ENCODE data around the gene STUM. TPM values are rescaled to one million over a fixed set of nuclear protein-coding genes. Genes with fewer than 3 reads are reported as not detected.
"Not testable (repeated sequence)": the region's sequence is repeated elsewhere in the genome, so short reads cannot be mapped to it uniquely, and the experiment has no call there.

STUM gene, protein sequence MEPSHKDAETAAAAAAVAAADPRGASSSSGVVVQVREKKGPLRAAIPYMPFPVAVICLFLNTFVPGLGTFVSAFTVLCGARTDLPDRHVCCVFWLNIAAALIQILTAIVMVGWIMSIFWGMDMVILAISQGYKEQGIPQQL
- total RNA-seq: 1 to 10 TPM; 1.4 to 4.1 (median 3.3) TPM

DNA sequence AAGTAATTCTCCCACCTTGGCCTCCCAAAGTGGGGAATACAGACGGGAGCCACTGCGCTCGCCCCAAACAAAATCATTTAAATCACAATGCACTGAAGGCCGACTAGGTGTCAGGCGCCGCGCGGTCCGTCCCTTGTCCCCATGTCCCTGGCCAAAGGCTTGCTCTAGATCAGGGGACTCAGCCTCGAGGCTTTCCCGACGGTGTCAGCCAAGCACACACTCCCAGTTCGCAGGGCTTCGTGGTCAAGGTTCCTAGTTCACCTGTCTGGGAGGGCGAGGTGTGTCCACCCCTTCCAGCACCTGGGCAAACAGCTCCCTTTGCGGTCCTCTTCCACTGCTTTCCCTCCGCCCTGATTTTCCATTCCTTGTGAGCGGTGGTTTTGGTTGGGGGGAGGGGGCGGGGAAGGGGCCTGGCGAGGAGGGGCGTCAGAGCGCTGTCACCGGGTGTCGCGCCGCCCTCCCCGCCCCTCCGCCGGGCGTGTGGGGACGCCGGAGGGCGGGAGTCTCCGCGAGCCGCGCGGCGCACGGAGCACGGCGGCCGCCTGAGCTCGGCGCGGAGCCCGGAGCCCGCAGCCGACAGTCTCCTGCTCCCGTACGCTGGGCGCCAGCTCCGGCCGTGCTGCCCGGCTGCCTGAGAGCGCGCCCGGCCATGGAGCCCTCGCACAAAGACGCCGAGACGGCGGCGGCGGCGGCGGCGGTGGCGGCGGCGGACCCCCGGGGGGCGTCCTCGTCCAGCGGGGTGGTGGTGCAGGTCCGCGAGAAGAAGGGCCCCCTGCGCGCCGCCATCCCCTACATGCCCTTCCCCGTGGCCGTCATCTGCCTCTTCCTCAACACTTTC, at the start of gene STUM:
TSS of gene STUM (plus strand) at position 509 of the 838 bp plus-strand sequence. CDS start at position 650, 141 bp downstream.
- intact Hi-C loops (cut with DNase I; ENCODE audit: low total_unique reads): loop anchor here (2.0 to 5.0 kb wide), 2 partner anchors 18 to 279 kb away; no protein-coding TSS in a partner anchor
- peak within 1 kb of the TSS; percentile 43 to 65 (median 54) for H3K4me3 ChIP-seq
- TF ChIP-seq, protein P1, sequence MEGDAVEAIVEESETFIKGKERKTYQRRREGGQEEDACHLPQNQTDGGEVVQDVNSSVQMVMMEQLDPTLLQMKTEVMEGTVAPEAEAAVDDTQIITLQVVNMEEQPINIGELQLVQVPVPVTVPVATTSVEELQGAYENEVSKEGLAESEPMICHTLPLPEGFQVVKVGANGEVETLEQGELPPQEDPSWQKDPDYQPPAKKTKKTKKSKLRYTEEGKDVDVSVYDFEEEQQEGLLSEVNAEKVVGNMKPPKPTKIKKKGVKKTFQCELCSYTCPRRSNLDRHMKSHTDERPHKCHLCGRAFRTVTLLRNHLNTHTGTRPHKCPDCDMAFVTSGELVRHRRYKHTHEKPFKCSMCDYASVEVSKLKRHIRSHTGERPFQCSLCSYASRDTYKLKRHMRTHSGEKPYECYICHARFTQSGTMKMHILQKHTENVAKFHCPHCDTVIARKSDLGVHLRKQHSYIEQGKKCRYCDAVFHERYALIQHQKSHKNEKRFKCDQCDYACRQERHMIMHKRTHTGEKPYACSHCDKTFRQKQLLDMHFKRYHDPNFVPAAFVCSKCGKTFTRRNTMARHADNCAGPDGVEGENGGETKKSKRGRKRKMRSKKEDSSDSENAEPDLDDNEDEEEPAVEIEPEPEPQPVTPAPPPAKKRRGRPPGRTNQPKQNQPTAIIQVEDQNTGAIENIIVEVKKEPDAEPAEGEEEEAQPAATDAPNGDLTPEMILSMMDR (IDR thresholded peaks at IDR 0.05): no peak
- TF ChIP-seq POLR2A (IDR thresholded peaks at IDR 0.05): no peak
- no peak for TF ChIP-seq POLR2AphosphoS5 (IDR thresholded peaks at IDR 0.05)
- no peak for TF ChIP-seq EP300 (IDR thresholded peaks at IDR 0.05; ENCODE audit: low read depth)
- H3K27me3 ChIP-seq: peaks cover 28% of the 10 kb centered on the region
- no peaks in the 10 kb centered on the region for H3K9me3 ChIP-seq
- peak within 1 kb of the TSS; percentile 72 to 81 (median 74) for H3K27ac ChIP-seq
- WGBS, 2 donors (ENCODE audit: low coverage in 1 of 2): 1 to 4% methylated on average over 16 to 35 of the region's 82 CpGs
- peak; percentile 29 for DNase-seq
- peaks cover 8 to 46% (median 40%) of the 10 kb centered on the region in 4 donors for H3K4me1 ChIP-seq
- H3K36me3 ChIP-seq: no peaks in the 10 kb centered on the region
- in situ Hi-C loops (cut with MboI; ENCODE audit: low pct_ligation_motif_present in 1 of 4, low pct_unique_long_range_greater_than_20kb in 1 of 4, low sequenced_read_pairs in 3 of 4): no loop called here

DNA sequence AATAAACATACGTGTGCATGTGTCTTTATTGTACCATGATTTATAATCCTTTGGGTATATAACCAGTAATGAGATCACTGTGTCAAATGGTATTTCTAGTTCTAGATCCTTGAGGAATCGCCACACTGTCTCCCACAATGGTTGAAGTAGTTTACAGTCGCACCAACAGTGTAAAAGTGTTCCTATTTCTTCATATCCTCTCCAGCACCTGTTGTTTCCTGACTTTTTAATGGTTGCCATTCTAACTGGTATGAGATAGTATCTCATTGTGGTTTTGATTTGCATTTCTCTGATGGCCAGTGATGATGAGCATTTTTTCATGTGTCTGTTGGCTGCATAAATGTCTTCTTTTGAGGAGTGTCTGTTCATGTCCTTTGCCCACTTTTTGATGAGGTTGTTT, 48.9 kb upstream of the STUM start:
- H3K27ac ChIP-seq; in situ Hi-C loops (cut with MboI; ENCODE audit: low pct_ligation_motif_present in 1 of 4, low pct_unique_long_range_greater_than_20kb in 1 of 4, low sequenced_read_pairs in 3 of 4); intact Hi-C loops (cut with DNase I; ENCODE audit: low total_unique reads); H3K27me3 ChIP-seq; H3K4me3 ChIP-seq; H3K4me1 ChIP-seq; H3K9me3 ChIP-seq; H3K36me3 ChIP-seq; DNase-seq: not testable (repeated sequence)
- 69 to 79% methylated on average over 3 of the region's 3 CpGs for WGBS, 2 donors (ENCODE audit: low coverage in 1 of 2)

DNA sequence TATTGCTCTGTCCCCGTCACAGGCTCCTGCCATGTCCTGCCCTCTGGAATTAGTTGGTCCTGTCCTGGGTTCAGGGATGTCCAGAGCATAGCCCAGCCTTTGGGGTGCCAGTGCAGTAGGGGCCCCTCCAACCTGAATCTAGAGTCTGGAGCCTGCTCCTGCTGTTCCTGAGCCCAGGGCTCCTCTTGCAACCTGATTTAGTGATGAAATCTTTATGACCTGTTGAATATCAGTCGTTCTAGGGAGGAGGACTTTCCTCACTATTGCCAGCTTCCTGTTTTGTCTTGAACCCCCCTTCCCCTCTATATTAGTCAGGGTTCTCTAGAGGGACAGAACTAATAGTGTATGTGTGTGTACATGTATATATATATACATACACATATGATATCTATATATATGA, 42.5 kb upstream of the STUM start:
- TF ChIP-seq EP300 (IDR thresholded peaks at IDR 0.05; ENCODE audit: low read depth) (no peak), POLR2AphosphoS5 (IDR thresholded peaks at IDR 0.05) (no peak), POLR2A (IDR thresholded peaks at IDR 0.05) (no peak)
- TF ChIP-seq, protein P1 (IDR thresholded peaks at IDR 0.05): no peak
- DNase-seq: no peak
- no peaks in the 10 kb centered on the region for H3K4me1 ChIP-seq
- intact Hi-C loops (cut with DNase I; ENCODE audit: low total_unique reads) (no loop called here), in situ Hi-C loops (cut with MboI; ENCODE audit: low pct_ligation_motif_present in 1 of 4, low pct_unique_long_range_greater_than_20kb in 1 of 4, low sequenced_read_pairs in 3 of 4) (no loop called here)
- H3K27ac ChIP-seq: no peak overlapping the region
- H3K4me3 ChIP-seq: no peak overlapping the region
- no peaks in the 10 kb centered on the region for H3K9me3 ChIP-seq
- WGBS, 2 donors (ENCODE audit: low coverage in 1 of 2): 0 to 58% methylated on average over 1 to 2 of the region's 2 CpGs
- H3K27me3 ChIP-seq: peaks cover 36% of the 10 kb centered on the region
- H3K36me3 ChIP-seq: no peaks in the 10 kb centered on the region

DNA sequence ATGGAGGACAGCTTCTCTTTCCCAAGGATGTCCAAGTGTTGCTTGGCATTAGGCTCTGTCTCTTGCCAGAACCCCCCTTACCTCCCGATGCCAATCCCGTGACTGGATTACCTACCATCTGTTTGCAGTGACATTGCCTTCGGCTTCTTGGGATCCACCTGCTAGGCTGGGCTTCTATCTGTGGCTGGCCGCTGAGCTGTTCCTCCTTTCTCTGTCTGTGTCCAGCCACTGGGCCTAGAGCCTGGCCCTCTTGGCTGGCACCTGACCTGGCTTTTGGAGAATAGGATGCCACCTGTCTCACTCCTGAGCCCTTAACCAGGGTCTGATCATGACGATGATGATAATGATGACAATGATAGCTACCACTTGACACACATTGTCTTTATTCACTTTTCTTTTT, 41.6 kb upstream of the STUM start:
- Histone ChIP-seq H3K4me1 (no peaks in the 10 kb centered on the region), H3K27me3 (peaks cover 36% of the 10 kb centered on the region), H3K9me3 (no peaks in the 10 kb centered on the region), H3K27ac (no peak overlapping the region), H3K4me3 (no peak overlapping the region), H3K36me3 (no peaks in the 10 kb centered on the region)
- in situ Hi-C loops (cut with MboI; ENCODE audit: low pct_ligation_motif_present in 1 of 4, low pct_unique_long_range_greater_than_20kb in 1 of 4, low sequenced_read_pairs in 3 of 4): no loop called here
- intact Hi-C loops (cut with DNase I; ENCODE audit: low total_unique reads): no loop called here
- TF ChIP-seq EP300 (IDR thresholded peaks at IDR 0.05; ENCODE audit: low read depth): no peak
- TF ChIP-seq POLR2A (IDR thresholded peaks at IDR 0.05): no peak
- DNase-seq: no peak
- 67 to 95% methylated on average over 1 to 5 of the region's 5 CpGs for WGBS, 2 donors (ENCODE audit: low coverage in 1 of 2)

DNA sequence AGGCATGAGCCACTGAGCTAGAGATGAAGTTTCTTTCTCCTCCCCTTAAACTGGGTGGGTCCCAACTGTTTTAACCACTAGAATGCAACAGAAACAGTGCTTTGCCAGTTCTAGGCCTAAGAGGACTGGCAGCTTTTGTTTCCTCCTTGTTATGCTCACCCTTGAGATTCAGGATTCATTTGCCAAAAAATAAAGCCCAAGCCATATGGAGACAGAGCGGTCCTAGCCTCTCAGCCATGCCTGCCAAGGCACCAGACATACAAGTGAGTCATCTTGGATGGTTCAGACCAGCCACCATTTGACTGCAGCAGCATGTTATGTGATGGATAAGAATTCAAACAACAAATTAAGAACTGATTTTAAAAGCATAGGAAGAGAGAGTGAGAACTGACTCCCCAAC, 38.1 kb upstream of the STUM start:
- WGBS, 2 donors (ENCODE audit: low coverage in 1 of 2): 88 to 100% methylated on average over 1 of the region's 1 CpG
- TF ChIP-seq POLR2A (IDR thresholded peaks at IDR 0.05) (no peak), POLR2AphosphoS5 (IDR thresholded peaks at IDR 0.05) (no peak), EP300 (IDR thresholded peaks at IDR 0.05; ENCODE audit: low read depth) (no peak)
- TF ChIP-seq, protein P1 (IDR thresholded peaks at IDR 0.05): no peak

More for the DNA sequence above, 38.1 kb upstream of the STUM start:
- H3K4me3 ChIP-seq: no peak overlapping the region
- peaks cover 21% of the 10 kb centered on the region for H3K27me3 ChIP-seq
- no peaks in the 10 kb centered on the region for H3K36me3 ChIP-seq
- intact Hi-C loops (cut with DNase I; ENCODE audit: low total_unique reads): loop anchor here (5.0 kb wide), 1 partner anchor 1188 kb away; no protein-coding TSS in a partner anchor
- DNase-seq: no peak
- H3K9me3 ChIP-seq: no peaks in the 10 kb centered on the region
- no peaks in the 10 kb centered on the region for H3K4me1 ChIP-seq
- no peak overlapping the region for H3K27ac ChIP-seq
- in situ Hi-C loops (cut with MboI; ENCODE audit: low pct_ligation_motif_present in 1 of 4, low pct_unique_long_range_greater_than_20kb in 1 of 4, low sequenced_read_pairs in 3 of 4): no loop called here

All from transverse colon (tissue), 4 donors.